ENCODE measurements around the gene GLI1.

Gene GLI1

GRCh38 chr12:57467212-57467874, 7.8 kb downstream of the GLI1 start:
- TF ChIP-seq CTCF (IDR thresholded peaks at IDR 0.05): no peak

GRCh38 chr12:57467915-57468314, 8.3 kb downstream of the GLI1 start:
- TF ChIP-seq CTCF (IDR thresholded peaks at IDR 0.05): no peak

- TF ChIP-seq CTCF (IDR thresholded peaks at IDR 0.05): no peak
Measured at GRCh38 chr12:57469296-57470164, 9.9 kb downstream of the GLI1 start.

- no peak for TF ChIP-seq CTCF (IDR thresholded peaks at IDR 0.05)
Measured at GRCh38 chr12:57470286-57470969, 10.8 kb downstream of the GLI1 start.

- TF ChIP-seq CTCF (IDR thresholded peaks at IDR 0.05): no peak
Measured at GRCh38 chr12:57470970-57471656, 11.5 kb downstream of the GLI1 start.

GRCh38 chr12:57471661-57472060, 12.1 kb downstream of the GLI1 start:
- TF ChIP-seq CTCF (IDR thresholded peaks at IDR 0.05): no peak

- TF ChIP-seq CTCF (IDR thresholded peaks at IDR 0.05): no peak
Measured at GRCh38 chr12:57472391-57472790, 12.8 kb downstream of the GLI1 start.

All from LNCAP (cell line).